NCI-H446 treated with DMSO at 0.1 percent for 48 hours (cell line): ENCODE results near the gene EDN1.

Experiments used
- DNase-seq: peaks from one replicate; lab custom pipeline; 2025; lab: John Stamatoyannopoulos, UW

The EDN1 gene

GRCh38 chr6:12289933-12290820, at the start of gene EDN1:
Gene EDN1, plus strand, starts transcription at chr6:12290361. Its CDS starts 269 bp downstream, at chr6:12290630.
- peak; percentile 16 for DNase-seq

DNA sequence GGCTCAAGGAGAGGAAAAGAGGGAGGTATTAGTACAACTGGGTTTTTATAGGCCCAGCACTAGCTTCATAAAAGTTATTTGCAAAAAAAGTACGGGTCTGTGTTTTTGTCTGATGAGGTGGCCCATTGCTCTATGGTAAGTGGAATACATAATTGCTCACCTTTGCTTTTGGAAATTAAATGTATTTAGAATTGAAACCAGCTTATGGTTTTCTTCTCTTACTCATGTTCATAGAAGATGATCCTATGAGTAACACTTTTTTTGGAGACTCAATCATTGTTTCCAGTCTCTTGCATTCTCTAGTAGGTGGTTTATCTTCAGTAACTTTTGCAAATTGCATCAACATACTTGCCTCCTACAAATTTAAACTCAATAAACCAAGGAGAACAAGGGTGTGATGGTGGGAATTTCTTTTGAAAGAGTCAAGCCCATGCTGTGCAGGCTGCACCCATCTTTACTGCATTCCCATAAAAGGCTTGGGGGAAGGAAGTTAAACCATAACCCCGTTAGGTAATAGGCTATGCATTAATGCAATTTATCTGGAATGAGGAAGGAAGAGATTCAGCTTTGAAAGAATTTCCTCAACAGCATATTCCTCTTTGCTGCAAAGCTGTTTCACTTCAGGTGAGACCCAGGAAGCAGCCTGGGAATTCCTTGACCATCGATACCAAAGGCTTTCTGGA, 48.5 kb upstream of the EDN1 start:
- DNase-seq, result no peak

DNA sequence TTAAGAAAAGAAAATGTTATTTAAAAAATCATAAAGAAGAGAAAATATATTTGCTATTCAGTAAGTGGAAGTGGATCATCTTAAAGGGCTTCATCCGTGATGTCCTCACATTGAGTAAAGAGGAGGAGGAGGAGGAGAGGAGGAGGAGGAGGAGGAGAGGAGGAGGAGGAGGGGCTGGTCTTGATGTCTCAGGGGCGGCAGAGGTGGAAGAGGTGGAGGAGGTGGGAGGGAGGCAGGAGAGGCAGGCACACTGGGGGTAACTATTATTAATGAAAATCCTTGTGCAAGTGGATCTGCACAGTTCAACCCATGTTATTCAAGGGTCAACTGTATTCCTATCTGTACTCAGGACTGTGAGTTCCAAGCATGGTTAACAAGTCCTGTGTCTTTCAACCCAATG, 47.0 kb upstream of the EDN1 start:
- DNase-seq, result no peak

DNA sequence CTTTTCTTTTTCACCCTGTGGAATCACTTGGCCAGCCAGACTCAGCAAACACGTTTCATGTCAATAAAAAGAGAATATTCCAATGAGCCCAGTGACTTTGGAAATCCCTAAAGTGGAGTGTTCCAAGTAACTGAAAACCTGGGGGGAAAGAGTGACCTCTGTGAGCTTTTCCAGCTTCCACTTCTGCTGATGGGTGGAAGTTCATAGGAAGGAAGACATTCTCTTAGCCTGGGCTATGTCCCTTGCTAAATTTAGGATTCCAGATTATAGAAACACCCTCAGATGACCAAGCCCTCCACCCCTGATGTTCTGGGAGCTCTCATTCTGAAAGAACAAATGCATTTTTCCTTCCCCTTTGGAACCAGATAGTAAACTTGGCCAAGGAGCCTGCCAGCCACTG, 44.8 kb upstream of the EDN1 start:
- DNase-seq, result no peak

GRCh38 chr6:12245763-12246718, 44.1 kb upstream of the EDN1 start:
- DNase-seq, result no peak

DNA sequence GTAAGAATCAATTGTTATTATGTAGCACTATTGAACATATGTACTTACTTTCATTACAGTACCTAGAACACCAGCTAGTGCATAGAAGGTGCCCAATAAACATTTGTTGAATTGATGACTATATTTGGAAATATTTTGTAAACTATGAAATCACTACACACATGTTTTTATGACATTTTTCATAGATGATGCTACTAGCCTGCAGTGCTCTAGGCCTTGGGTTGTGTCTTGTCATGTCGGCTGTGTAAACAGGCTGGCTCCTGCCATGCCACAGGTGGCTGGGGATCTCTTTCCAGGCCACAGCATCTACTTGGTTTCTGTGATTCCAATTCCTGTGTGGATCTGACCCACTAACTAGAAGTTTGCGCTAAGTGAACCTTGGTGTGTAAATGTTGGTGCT, 43.3 kb upstream of the EDN1 start:
- no peak for DNase-seq

DNA sequence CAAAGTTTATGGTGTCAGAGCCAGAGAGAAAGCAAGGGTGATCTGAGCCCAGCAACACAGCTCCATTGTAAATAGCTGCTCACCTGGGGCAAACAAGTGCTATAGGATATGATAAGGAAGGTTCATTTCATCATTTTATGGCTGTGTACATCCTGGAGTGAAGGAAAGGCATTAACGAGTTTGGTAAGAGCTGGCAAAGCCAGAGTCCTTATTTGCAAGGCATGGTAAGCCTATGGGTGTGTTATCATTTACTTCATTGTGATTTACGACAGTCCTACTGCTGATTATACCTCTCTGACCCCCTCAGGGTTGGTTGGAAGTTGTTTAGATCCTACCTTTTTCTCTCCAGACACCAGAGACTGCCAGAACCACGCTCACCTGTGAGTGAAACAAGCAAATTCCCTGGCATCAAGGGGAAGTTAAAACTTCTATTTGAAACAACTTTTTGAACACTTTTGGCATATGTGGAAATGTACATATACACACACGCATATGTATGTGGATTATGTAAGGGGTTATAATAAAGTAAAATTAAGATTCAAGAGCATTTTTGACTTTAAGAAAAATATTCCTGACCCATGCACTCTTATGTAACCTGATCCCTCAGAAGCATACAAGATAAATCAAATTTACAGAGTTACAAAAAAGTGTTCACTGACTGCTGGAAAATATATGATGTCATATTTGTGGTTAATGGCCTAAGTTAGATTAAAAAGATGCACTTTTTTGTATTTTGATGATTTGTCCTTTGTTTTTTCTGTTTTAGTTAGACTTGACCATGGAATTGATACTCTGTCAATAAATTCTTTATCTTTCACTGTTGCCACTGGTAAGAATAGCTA, 40.4 kb upstream of the EDN1 start:
- no peak for DNase-seq

GRCh38 chr6:12250383-12250770, 39.8 kb upstream of the EDN1 start:
- no peak for DNase-seq

DNA sequence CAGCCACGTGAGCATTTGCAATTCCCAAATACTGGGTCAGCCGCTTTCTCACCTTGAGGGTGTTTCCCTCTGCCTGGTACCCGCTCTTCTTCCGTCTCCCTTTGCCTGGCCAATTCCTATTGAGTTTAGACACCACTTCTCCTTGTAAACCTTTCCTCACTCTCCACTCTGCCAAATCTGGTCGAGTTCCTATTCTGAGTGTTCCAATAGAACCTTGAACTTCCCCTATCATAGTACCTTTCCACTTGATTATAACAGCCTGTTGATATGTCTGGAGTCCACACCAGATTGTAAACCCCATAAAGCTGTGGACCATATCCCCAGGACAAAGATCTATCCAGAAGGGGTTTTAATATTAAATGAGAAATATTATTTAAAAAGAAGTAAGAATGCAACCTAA, 36.0 kb upstream of the EDN1 start:
- DNase-seq, result no peak

DNA sequence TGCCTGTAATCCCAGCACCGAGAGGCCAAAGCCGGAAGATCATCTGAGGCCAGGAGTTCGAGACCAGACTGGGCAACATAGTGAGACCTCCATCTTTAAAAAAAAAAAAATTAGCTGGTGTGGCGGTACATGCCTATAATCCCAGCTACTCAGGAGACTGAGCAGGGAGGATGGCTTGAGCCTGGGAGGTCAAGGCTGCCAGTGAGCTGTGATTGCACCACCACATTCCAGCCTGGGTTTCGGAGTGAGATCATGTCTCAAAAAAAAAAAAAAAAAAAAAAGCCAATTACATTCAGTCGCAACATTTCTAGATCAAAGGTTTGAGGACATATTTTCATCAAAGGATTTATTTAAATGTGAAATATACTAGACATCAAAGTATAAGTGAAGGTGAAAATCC, 32.0 kb upstream of the EDN1 start:
- DNase-seq, result no peak

GRCh38 chr6:12258591-12259075, 31.5 kb upstream of the EDN1 start:
- DNase-seq, result no peak

DNA sequence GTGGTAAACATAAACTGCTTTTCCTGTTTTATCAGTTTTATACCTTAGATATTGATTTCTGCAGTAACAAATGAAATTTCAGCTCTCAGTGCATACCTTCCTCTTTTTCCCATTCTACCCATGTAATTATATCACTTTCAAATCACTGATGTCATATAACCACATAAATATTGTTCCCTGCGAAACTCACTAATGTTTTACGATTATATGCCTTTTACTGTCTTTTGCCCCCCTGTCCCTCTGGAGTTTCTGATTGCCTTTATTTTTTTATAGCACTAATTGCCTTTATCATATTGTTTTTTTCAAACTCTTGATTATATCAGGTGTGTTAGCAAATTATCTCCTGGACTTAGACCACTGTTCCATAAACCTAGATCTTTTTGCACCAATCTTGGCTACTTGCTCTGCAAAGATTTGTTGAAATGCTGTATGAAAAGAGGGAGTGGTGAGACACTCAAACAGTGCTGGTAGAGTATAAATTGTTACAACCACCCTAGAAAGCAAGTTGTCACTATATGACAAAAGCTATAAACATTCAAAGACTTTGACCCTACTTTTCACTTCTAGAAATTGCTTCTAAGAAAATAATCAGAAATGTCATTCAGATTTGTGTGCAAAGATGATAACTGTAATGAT, 29.6 kb upstream of the EDN1 start:
- no peak for DNase-seq

- DNase-seq, result no peak
Measured at GRCh38 chr6:12261502-12261901, 28.7 kb upstream of the EDN1 start.

DNA sequence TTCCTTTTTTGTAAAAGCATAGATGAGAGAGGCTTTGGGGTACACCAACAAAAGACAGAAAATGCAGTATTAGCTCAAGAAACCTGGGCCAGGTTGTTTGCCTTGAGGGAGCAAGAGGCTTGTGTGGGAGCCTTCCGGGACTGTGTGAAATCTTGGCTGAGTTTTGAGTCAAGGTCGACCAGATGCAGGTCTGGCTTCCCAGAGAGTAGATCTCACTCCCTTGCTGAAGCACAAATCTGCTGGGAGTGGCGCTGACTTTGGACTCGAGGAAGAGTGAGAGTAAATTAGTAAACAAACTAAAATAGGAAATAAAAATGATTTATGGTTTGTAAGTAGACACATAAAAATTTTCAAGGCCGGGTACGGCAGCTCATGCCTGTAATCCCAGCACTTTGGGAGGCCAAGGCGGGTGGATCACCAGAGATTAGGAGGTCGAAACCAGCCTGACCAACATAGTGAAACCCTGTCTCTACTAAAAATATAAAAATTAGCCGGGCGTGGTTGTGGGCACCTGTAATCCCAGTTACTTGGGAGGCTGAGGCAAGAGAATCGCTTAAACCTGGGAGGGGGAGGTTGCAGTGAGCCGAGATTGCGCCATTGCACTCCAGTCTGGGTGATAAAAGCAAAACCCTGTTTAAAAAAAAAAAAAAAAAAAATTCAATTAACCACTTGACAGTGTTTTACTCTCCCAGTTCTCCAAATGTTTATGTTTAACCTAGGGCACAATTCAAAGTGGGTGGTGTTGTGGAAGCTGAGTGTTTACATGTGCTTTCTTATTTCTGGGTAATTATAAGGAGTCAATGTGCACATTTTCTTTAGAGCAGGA, 27.7 kb upstream of the EDN1 start:
- DNase-seq, result no peak

DNA sequence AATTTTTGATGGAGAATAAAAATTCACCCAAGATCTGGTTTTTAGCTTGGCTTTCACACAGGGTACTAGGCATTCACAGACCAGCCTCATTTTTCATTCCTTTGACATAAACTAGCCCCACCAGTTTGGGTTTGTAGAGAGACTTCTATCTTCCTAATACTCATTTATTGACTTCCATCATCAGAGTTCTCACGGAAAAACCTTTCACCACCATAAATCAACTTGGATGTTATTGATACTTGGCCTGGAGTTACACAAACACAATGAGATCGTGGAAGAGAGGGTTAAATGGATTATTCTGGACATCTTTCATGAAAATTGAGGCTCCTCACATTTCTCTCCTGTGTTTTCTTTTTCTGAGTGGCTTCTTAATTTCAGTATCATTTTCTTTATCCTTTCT, 26.8 kb upstream of the EDN1 start:
- no peak for DNase-seq

GRCh38 chr6:12264671-12265070, 25.5 kb upstream of the EDN1 start:
- no peak for DNase-seq

DNA sequence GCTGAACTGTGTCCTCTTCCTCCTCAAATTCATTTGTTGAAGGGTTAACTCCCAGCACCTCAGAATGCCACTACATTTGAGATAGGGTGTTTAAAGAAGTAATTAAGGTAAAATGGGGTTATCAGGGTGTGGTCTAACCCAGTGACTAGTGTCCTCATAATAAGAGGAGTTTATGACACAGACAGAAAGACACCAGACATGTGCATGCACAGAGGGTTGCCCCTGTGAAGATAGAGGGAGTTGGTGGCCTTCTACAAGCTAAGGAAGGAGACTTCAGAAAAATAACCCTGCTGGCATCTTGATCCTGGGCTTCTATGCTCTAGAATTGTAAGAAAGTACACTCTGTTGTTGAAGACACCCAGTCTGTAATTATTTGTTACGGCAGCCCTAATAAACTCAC, 24.9 kb upstream of the EDN1 start:
- DNase-seq, result no peak

GRCh38 chr6:12265791-12266190, 24.4 kb upstream of the EDN1 start:
- DNase-seq, result no peak

GRCh38 chr6:12266571-12266970, 23.6 kb upstream of the EDN1 start:
- no peak for DNase-seq

- no peak for DNase-seq
Measured at GRCh38 chr6:12269110-12269509, 21.1 kb upstream of the EDN1 start.
